ENCODE measurements around the gene TRMU.
"Not testable (repeated sequence)": the region's sequence is repeated elsewhere in the genome, so short reads cannot be mapped to it uniquely, and the experiment has no call there.

TRMU gene

GRCh38 chr22:46300491-46300890 lies 35.0 kb upstream of the TRMU start:
- DNase-seq, result no peak

- DNase-seq, result no peak
Observed at GRCh38 chr22:46303347-46303965, 32.1 kb upstream of the TRMU start.

DNA sequence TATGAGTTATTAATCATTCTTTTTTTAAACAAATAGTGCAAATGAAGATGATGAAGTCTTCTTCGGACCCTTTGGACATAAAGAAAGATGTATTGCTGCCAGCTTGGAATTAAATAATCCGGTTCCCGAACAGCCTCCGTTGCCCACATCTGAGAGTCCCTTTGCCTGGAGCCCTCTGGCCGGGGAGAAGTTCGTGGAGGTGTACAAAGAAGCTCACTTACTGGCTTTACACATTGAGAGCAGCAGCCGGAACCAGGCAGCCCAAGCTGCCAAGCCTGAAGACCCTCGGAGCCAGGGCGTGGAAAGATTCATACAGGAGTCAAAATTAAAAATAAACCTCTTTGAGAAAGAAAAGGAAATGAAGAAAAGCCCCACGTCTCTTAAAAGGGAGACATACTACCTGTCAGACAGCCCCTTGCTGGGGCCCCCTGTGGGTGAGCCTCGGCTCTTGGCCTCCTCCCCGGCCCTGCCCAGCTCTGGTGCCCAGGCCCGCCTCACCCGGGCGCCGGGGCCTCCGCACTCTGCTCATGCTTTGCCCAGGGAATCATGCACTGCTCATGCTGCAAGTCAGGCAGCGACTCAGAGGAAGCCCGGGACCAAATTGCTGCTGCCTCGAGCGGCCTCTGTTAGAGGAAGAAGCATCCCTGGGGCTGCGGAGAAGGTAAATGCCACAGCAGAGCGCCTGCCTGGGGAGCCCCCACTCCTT lies 27.1 kb upstream of the TRMU start:
- DNase-seq, result no peak

- DNase-seq, result no peak
Observed at GRCh38 chr22:46309526-46310085, 25.9 kb upstream of the TRMU start.

- no peak for DNase-seq
Observed at GRCh38 chr22:46312056-46312455, 23.5 kb upstream of the TRMU start.

- not testable (repeated sequence) for DNase-seq
Observed at GRCh38 chr22:46312848-46313247, 22.7 kb upstream of the TRMU start.

DNA sequence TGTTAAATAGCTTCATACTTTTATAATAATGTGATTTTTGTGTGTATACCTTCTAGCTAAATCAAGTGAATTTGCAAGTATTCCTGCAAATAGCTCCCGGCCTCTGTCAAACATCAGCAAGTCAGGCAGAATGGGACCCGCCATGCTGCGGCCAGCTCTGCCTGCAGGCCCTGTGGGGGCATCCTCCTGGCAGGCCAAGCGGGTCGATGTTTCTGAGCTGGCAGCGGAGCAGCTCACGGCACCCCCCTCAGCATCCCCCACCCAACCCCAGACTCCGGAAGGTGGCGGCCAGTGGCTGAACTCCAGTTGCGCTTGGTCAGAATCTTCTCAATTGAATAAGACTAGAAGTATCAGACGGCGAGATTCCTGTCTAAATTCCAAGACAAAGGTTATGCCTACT lies 19.5 kb upstream of the TRMU start:
- no peak for DNase-seq

GRCh38 chr22:46317646-46318045 lies 17.9 kb upstream of the TRMU start:
- no peak for DNase-seq

- DNase-seq, result no peak
Observed at GRCh38 chr22:46318576-46318975, 16.9 kb upstream of the TRMU start.

DNA sequence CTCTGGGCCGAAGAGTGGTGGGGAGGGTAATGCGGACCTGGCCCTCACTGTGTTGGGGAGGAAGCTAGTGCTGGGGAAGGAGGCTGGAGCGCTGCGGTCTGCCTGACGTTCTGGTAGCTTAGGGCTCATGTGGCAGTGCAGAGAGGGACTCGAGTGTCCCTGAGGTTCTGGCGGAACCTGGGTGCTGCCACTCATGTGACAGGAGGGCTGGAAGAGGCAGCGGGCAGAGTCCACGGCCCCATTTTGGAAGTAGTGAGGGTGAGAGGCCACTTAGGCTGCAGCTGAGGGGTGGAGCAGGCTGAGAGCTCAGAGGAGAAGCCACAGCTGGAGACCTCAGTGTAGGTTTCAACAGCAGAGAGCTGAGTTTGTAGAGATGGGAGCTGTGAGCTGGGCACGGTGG lies 16.2 kb upstream of the TRMU start:
- DNase-seq, result no peak

DNA sequence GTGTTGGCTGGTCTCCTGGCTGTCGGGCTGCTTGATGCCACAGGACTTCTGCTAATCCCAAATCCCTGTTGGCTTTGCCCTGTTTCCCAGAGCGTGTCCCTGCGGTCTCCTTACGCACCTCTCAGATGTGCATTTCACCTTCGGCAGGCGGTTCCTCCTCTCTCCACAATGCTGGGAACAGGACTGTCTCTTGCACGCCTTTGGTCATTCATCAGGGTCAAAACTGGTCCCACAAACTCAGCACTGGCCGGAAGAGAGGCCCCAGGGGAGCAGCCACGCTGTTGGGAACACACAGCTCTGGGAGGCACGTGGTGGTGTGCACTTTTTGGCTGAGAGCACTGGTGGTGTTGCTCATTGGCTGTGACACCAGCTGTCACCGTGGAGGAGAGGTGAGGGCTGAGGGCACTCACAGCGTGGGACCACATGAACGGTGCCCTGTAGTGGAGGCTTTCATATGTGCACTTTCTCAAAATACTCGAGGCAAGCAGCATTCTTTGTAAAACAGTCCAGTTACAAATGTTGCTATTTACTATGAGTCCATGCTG lies 15.3 kb upstream of the TRMU start:
- no peak for DNase-seq

GRCh38 chr22:46320716-46321386 lies 14.7 kb upstream of the TRMU start:
- no peak for DNase-seq

GRCh38 chr22:46322711-46323110 lies 12.8 kb upstream of the TRMU start:
- no peak for DNase-seq

- no peak for DNase-seq
Observed at GRCh38 chr22:46323162-46323561, 12.4 kb upstream of the TRMU start.

- DNase-seq, result no peak
Observed at GRCh38 chr22:46326066-46326680, 9.3 kb upstream of the TRMU start.

DNA sequence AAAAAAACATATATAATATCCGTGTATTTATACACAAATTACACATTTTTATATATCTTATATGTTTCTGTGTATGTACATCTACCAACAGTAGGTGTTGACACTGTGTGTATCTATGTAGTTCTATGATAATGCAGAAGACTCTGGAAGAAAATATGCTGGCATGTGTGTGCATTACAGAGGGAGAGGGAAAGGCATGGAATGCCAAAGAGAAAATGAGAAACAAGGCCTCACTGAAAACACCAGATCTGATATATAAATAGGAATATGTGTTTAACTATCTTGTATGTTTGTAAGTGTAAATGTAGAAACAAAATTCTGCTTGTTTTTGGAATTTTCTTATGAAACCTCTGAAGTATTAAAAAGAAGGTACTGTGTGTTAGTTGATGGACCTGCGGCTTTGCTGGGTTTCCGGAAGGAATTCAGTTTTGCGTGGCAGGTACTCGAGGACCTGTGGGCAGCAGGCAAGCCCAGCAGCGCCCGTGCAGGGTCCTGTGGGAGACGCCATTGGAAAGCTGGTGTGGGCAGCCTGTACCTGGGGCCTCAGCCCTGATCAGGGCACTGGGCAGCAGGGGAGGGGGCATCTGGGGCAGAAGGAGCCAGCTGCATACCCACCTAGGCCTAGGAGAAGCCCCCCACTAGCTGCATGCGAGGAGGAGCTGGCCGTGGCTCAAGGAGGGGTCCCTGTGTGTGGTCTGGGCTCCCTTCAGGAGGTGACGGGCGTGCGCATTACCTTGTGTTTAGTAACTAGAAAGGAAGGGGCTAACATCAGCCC lies 7.6 kb upstream of the TRMU start:
- no peak for DNase-seq

GRCh38 chr22:46328797-46329196 lies 6.7 kb upstream of the TRMU start:
- no peak for DNase-seq

DNA sequence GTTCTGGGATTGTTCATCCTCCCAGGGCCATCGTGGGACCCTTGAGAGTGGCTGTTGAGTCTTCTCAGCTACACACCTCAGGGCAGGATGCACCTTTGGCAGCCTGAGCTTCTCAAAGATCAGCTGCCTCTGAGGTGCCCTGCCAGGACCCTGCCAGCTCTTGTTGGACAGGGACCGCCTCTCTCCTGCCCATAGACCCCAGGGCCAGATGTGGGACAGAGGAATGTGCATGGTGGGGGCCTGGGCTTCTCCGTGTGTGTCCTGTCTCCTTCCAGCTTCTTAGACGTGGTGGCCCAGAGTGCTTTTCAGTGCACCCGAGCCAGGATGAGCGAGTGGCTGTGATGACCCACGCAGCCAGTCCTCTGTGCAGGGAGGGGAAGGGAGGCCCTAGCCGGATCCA lies 5.9 kb upstream of the TRMU start:
- DNase-seq, result no peak

GRCh38 chr22:46330426-46330825 lies 5.1 kb upstream of the TRMU start:
- DNase-seq, result no peak

DNA sequence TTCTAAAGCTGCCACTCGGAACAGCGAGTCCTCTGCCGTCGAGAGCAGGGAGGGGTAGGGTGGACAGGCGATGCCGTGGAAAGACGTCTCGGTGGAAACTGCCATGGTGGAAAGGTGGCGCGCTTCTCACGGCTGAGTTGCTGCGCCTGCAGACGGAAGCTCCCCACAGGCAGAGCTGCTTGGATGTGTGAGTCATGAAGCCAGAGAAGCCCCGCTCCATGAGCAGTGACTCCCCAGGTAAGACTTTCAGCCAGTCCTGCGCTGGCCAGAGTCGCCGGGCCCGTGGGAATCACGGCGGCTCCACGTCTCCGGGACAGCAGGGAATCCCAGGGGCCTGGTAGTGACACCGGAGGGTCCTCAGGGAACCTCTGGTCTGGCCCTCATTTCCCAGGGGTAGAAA lies 4.0 kb upstream of the TRMU start:
- no peak for DNase-seq

DNA sequence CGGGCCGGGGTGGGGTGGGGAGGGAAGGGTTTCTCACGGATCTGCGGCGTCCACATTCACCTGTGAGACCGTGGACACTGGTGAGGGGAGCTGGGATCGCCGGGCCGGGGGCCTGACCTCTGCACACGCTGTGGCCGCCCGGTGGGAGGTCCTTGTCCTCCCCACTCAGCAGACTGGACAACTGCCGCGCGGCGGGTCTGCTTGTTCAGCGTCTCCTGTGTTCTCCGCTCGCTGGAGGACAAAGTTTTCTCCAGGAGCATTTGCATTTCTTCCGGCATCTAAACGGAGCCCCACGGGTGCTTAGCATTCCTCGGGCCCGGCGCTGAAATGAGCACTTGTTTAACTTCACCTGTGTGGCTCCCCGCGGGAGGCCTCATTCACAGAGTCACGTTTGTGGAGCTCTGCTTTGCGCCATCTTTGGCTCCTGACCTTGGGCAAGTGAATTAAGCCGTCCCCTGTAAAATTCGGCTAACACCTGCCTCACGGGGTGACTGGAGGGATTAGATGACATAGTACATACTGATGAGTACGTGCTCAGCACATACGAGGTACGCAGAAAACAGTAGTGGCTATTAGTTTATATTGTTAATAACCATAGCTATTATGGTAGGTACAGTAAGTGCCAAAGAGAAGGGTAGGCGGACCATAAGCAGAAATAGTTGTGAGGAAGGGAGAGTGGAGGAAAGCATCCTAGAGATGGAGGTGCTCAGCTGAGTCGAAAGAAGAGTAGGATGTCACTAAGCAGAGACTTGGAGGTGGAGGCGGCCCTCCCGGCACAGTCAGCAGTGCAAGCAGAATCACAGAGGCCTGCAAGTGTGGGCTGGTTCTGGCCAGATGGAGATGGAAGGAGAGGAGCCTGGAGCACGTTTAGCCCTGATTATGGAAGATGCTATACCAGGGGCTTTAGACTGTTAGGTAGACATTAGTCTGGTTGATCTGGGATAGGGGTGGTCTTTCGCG lies 885 bp downstream of the TRMU start:
- peak; percentile 31 for DNase-seq
